Esophagus muscularis mucosa (tissue), 4 donors: ENCODE measurements around the gene FGF8.

Experiments
- CTCF ChIP-seq, 3 experiments: fragments of 200-600 bp in 2 of 3; fragments of 450-650 bp in 1 of 3; sonication (generic) in 2 of 3; IDR thresholded peaks; one replicate each; pipeline ENCODE4 v1.5.1; 2017 to 2019; ENCODE audit warnings: antibody characterized with exemption in 3 of 3, mild to moderate bottlenecking in 2 of 3, moderate library complexity in 1 of 3
- EP300 ChIP-seq: sonication (generic); formaldehyde crosslinking; IDR thresholded peaks from one replicate; pipeline ENCODE4 v1.6.1; 2017; ENCODE audit warnings: antibody characterized with exemption
- POLR2A ChIP-seq: fragments of 450-650 bp; IDR thresholded peaks from one replicate; pipeline ENCODE4 v1.6.1; 2017; ENCODE audit warnings: antibody characterized with exemption, moderate library complexity, mild to moderate bottlenecking, low read depth
- POLR2AphosphoS5 ChIP-seq, 2 donors: sonication (generic); formaldehyde crosslinking; IDR thresholded peaks; one replicate each; pipeline ENCODE4 v1.6.1; 2017; ENCODE audit warnings: antibody characterized with exemption in 2 of 2

DNA sequence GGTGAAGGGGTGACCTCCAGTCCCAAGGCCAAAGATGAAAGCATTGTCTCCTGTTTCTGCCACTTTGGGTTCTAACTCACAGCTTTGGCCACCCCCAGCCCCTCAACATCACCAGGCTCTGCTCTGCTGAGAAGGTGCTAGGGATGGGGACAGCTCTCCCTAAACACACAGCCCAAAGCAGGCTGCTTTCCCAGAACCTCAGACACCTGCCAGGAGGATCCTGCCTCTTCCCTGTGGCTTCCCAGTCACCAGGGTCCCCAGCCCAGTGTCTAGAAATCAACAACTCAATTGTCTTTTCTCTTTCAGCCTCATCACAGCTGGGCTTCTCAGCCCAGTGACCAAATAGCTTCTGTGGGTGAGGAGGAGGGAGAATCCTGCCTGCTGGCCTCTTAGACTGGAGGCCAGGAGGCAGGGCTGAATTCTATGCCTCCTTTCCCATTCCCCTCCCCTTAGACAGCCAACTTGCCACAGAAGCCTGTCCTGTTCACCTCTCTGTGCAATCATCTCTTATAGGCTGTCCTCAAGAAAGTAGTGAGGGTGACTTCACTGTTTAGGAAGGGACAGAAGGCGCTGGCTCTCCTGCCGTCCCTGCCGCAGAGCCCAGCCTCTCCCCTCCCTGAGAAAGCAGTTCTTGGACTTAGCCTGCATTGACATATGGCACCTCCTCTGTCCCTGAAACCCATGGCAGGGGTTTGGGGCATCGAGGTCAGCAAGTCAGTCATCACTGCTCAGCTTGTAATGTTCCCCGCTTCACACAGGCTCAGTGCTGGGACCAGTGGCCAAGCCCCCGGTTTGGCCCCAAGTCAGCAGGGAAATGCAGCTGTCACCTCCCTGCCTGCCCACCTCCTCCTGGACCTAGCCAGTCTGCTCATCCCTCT, 3.7 kb downstream of the FGF8 start:
- TF ChIP-seq CTCF (IDR thresholded peaks at IDR 0.05) (no peak), EP300 (no peak), POLR2AphosphoS5 (IDR thresholded peaks at IDR 0.05) (no peak), POLR2A (no peak)
